Activated CD4-positive, alpha-beta T cell treated with anti-CD3 and anti-CD28 coated beads, Interleukin-2, amount 50 U/mL, for 24 hours (primary cell): Measurements from ENCODE around the gene C1QA.
"Not testable (repeated sequence)": the region's sequence is repeated elsewhere in the genome, so short reads cannot be mapped to it uniquely, and the experiment has no call there.

Experiments
- DNase-seq, 2 donors: peaks; one replicate each; pipeline ENCODE4 v3.0.0-alpha.2; 2020; ENCODE audit warnings: low read depth in 1 of 2, low spot score in 1 of 2

C1QA gene

DNA sequence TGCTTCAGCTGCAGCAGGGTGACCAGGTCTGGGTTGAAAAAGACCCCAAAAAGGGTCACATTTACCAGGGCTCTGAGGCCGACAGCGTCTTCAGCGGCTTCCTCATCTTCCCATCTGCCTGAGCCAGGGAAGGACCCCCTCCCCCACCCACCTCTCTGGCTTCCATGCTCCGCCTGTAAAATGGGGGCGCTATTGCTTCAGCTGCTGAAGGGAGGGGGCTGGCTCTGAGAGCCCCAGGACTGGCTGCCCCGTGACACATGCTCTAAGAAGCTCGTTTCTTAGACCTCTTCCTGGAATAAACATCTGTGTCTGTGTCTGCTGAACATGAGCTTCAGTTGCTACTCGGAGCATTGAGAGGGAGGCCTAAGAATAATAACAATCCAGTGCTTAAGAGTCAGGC, 2.9 kb downstream of the C1QA start:
- no peak for DNase-seq

GRCh38 chr1:22641247-22641646, 4.8 kb downstream of the C1QA start:
- DNase-seq: no peak

DNA sequence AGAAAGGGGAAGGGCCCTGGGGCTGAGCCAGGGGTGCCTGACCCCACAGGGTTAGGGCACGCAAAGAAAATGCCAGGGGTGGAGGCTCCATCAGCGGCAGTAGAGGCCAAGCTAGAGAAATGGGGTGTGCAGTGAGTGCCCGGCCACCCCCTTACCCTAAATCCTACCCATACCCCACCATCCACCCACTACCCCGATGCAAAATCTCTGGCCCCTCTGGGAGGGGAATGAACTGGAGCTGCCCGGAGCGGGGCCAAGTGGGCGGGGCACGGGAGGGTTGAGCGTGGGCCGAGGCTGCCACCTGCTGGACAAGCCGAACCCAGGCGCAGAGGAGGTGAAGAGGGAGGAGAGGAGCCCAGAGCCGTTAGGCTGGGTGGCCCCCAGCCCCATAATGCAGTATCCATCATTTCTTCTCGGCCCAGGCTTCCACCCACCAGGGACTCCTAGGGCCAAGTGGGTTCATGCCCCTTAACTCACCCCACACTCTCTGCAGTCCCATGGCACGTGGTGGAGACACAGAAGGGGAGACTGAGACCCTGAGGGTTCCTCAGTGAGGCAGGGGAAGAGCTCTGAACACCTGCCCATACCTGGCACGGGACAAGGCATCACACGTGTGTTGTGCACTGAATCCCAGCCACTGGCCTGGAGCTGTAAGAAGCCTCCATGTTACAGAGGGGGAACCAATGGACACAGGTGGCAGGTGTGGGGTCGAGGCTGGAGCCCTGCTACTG, 5.6 kb downstream of the C1QA start:
- DNase-seq: peak; percentile 49 to 56

- no peak for DNase-seq
These were observed 7.0 kb downstream of the C1QA start, which contains the start of gene C1QC for GRCh38 chr1:22643381-22643780. Gene C1QC, plus strand, starts transcription at chr1:22643633. Its CDS starts 391 bp downstream, at chr1:22644024.

DNA sequence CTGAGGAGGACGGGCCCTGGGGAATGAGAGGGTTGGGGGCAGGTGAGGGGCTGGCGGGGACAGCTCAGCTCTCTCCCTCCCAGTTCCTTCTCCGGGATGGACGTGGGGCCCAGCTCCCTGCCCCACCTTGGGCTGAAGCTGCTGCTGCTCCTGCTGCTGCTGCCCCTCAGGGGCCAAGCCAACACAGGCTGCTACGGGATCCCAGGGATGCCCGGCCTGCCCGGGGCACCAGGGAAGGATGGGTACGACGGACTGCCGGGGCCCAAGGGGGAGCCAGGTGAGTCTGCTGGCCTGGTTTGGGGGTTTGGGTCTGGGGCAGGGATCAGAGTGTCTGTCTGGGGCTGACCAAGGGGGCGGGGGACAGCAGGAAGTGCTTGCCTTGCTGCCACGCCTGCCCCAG, 7.5 kb downstream of the C1QA start:
- DNase-seq: no peak

GRCh38 chr1:22645931-22646330, 9.5 kb downstream of the C1QA start:
- DNase-seq: no peak

- DNase-seq: no peak
These were observed 10.0 kb downstream of the C1QA start for GRCh38 chr1:22646384-22646783.

GRCh38 chr1:22650089-22650693, 13.8 kb downstream of the C1QA start:
- no peak for DNase-seq

GRCh38 chr1:22651941-22652856, 15.8 kb downstream of the C1QA start:
- DNase-seq: no peak

- DNase-seq: no peak
These were observed 16.5 kb downstream of the C1QA start, which contains the start of gene C1QB for GRCh38 chr1:22652881-22653316. Gene C1QB, plus strand, starts transcription at chr1:22653236. Its CDS starts 6,227 bp downstream, at chr1:22659463.

GRCh38 chr1:22654692-22655091, 18.3 kb downstream of the C1QA start:
- DNase-seq: no peak

DNA sequence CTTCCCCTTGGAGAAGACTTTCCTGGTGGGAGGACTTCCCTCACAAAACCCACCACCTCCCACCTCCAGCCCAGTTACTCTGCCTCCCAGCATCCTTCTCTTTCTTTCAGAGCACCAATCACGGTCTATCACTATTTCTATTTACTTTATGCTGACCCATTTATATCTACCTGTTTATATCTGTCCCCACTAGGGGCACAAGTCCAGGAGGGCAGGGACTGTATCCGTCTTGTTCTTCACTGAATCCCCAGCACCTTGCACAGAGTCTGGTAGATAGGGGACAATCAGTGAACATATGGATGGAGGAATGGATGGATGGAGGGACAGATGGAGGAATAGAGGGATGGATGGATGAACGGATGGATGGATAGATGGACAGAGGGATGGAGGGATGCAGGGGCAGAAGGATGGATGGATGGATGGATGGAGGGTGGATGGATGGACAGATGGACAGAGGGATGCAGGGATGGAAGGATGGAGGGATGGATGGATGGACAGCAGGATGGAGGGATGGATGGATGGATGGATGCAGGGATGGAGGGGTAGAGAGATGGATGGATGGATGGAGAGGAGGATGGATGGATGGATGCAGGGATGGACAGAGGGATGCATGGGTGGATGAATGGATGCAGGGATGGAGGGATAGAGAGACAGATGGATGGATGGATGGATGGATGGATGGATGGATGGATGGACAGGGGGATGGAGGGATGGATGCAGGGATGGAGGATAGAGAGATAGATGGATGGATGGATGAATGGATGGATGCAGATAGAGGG, 22.1 kb downstream of the C1QA start:
- no peak for DNase-seq

GRCh38 chr1:22660716-22661241, 24.4 kb downstream of the C1QA start:
- DNase-seq: no peak

GRCh38 chr1:22661880-22662279, 25.5 kb downstream of the C1QA start:
- no peak for DNase-seq

DNA sequence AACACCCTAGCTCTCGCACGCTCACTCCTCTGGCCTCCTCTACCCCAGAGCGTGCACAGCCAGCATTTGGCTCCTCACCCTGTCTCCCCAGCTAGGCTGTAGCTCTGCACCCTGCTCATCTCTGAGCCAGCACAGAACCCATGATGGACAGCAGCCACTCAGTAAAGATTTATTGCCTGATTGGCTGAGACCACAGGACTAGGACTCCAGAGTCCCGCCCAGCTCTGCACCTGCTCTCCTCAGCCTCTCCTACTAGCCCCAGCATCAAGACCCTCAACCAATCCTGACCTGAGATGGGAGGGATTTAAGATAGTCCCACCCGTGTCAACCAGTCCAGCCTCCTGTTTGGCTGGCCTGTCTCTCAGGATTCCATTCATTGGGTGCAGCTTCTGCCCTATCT, 25.9 kb downstream of the C1QA start:
- DNase-seq: no peak

DNA sequence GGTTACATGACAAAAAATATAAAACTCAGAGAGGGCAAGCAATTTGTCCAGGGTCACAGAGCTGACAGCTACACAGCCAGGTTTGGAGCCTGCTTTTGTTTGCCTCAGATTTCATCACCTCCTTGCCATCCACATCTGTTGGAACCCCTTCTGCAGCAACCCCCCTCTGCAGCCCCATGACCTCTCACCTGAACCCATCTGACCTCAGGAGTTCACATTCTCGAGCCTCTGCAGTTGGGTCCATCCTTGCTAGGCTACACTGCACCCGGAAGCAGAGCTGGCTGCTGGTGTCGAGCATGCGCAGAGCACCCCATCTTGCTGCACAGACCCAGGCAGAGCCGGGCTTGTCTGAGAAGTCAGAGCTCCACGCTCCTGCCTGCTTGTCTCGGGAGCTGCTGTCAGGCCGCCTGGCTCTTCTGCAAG, 26.6 kb downstream of the C1QA start:
- no peak for DNase-seq

DNA sequence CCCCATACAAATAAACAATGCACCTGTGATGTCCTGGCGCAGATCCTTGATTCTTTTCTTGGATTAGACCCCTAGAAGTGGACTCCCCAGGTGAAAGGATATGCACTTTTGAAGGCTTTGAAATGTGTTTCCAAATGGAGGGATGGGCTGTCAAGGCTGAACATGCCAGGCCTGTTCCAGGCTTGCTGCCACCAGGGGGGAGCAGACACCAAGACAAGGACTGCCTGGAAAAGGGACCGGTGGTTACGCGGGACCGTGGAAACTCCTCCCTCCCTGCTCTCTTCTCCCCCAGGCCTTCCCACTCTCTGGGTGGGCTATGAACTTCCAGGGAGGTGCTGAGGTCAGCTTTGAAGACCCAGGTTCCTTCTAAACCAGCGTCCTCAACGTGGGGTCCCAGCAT, 29.3 kb downstream of the C1QA start:
- DNase-seq: no peak

- DNase-seq: no peak
These were observed 30.0 kb downstream of the C1QA start for GRCh38 chr1:22666412-22666811.

GRCh38 chr1:22668840-22669239, 32.4 kb downstream of the C1QA start:
- DNase-seq: not testable (repeated sequence)

DNA sequence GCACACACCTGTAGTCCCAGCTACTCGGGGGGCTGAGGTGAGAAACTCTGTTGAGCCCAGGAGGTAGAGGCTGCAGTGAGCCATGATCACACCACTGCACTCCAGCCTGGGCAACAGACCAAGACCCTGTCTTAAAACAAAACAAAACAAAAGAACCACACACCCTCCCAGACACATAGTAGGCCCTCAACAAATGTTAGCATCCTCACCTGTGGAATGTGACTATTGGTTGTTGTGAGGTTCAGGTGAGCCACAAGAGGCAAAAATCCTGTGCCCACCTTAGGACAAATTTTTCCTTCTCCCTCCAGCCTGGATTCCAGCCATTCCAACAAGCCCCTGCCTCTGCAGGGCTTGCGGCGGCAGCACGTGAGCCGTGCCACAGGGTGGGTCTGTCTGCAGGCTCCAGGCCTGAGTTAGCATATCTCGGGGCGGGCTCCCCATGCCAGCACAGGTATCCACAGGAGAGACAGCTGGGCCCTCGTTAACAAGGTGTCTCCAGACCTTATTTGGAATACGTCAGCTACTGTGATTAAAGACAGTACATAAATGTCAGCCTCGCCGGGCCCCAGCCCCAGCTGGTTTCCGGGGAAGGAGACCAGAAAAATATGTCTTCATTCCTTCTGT, 34.0 kb downstream of the C1QA start:
- DNase-seq: no peak
